GM23338 (cell line): Measurements from ENCODE around the gene NDUFS4. TPM values are rescaled to one million over a fixed set of nuclear protein-coding genes. Genes with fewer than 3 reads are reported as not detected.

Experiments
- ATAC-seq: fragments of 200-7000 bp; cut with Tn5 transposase; 3 replicates; pipeline ENCODE4 v1.9.1; 2020
- DNase-seq: peaks from one replicate; pipeline ENCODE4 v3.0.0-alpha.2; 2015; ENCODE audit warnings: low spot score
- H2AFZ ChIP-seq: fragments of 200-600 bp; sonication (generic); 2 replicates; pipeline ENCODE4 v1.8.0; 2016; ENCODE audit warnings: antibody characterized with exemption, mild to moderate bottlenecking, moderate library complexity
- H3F3A ChIP-seq: fragments of 200-600 bp; sonication (generic); replicated peaks from 2 replicates; pipeline ENCODE4 v1.8.0; 2017; ENCODE audit warnings: antibody characterized with exemption, mixed run types, low read depth
- H3K27ac ChIP-seq: fragments of 200-600 bp; sonication (generic); 2 replicates; pipeline ENCODE4 v1.6.1; 2016; ENCODE audit warnings: low read depth
- H3K27me3 ChIP-seq: fragments of 200-600 bp; sonication (generic); 2 replicates; pipeline ENCODE4 v1.8.0; 2016; ENCODE audit warnings: mild to moderate bottlenecking, mixed run types, moderate library complexity; ENCODE audit not compliant: insufficient read depth
- H3K36me3 ChIP-seq: fragments of 200-600 bp; sonication (generic); 2 replicates; pipeline ENCODE4 v1.8.0; 2016; ENCODE audit warnings: mild to moderate bottlenecking; ENCODE audit not compliant: insufficient read depth
- H3K4me1 ChIP-seq: fragments of 200-600 bp; sonication (generic); 2 replicates; pipeline ENCODE4 v1.8.0; 2016; ENCODE audit warnings: mild to moderate bottlenecking, moderate library complexity; ENCODE audit not compliant: insufficient read depth
- H3K4me2 ChIP-seq: fragments of 200-600 bp; sonication (generic); 2 replicates; pipeline ENCODE4 v1.7.1; 2017; ENCODE audit warnings: mixed run types
- H3K4me3 ChIP-seq: fragments of 200-600 bp; sonication (generic); 2 replicates; pipeline ENCODE4 v1.6.1; 2016; ENCODE audit warnings: mixed run types
- H3K79me2 ChIP-seq: fragments of 200-600 bp; sonication (generic); replicated peaks from 2 replicates; pipeline ENCODE4 v1.8.0; 2017; ENCODE audit warnings: mild to moderate bottlenecking; ENCODE audit not compliant: insufficient read depth
- H3K9me2 ChIP-seq: fragments of 200-600 bp; sonication (generic); 2 replicates; pipeline ENCODE4 v1.8.0; 2017; ENCODE audit not compliant: insufficient read depth
- H4K20me1 ChIP-seq: fragments of 200-600 bp; sonication (generic); replicated peaks from 2 replicates; pipeline ENCODE4 v1.8.0; 2017; ENCODE audit warnings: mild to moderate bottlenecking; ENCODE audit not compliant: insufficient read depth
- H3K27ac Mint-ChIP-seq: 2 replicates; pipeline ENCODE4 v1.8.0; 2020; ENCODE audit warnings: inconsistent platforms, mild to moderate bottlenecking, moderate library complexity, mixed read lengths
- H3K27me3 Mint-ChIP-seq: 3 replicates; pipeline ENCODE4 v1.8.0; 2022; ENCODE audit warnings: low read depth, mild to moderate bottlenecking, moderate library complexity, mixed read lengths, inconsistent platforms; ENCODE audit not compliant: insufficient read depth, poor library complexity
- H3K36me3 Mint-ChIP-seq: 3 replicates; pipeline ENCODE4 v1.8.0; 2021; ENCODE audit warnings: low read depth, mild to moderate bottlenecking, inconsistent platforms, moderate library complexity, mixed read lengths
- H3K4me1 Mint-ChIP-seq: 3 replicates; pipeline ENCODE4 v1.8.0; 2020; ENCODE audit warnings: mild to moderate bottlenecking, inconsistent platforms, mixed read lengths
- H3K4me3 Mint-ChIP-seq: 3 replicates; pipeline ENCODE4 v1.8.0; 2021; ENCODE audit warnings: moderate library complexity, mild to moderate bottlenecking, inconsistent platforms, mixed read lengths
- H3K9me3 Mint-ChIP-seq: 3 replicates; pipeline ENCODE4 v1.8.0; 2020; ENCODE audit warnings: moderate library complexity, mild to moderate bottlenecking, inconsistent platforms, mixed read lengths
- CREB1 ChIP-seq: fragments of 250-450 bp; sonication (Bioruptor Pico); IDR thresholded peaks from 2 replicates; pipeline ENCODE4 v1.5.0; 2020; ENCODE audit warnings: low read depth, mild to moderate bottlenecking, moderate library complexity
- ETS1 ChIP-seq: IDR thresholded peaks from 2 replicates; pipeline ENCODE4 v1.6.1; 2016; ENCODE audit warnings: antibody characterized with exemption
- EZH2phosphoT487 ChIP-seq: fragments of 200-600 bp; sonication (generic); IDR thresholded peaks from one replicate; pipeline ENCODE4 v1.8.1; 2018; ENCODE audit warnings: antibody characterized with exemption; ENCODE audit not compliant: unreplicated experiment
- POLR2AphosphoS5 ChIP-seq: IDR thresholded peaks from 2 replicates; pipeline ENCODE4 v1.6.1; 2016; ENCODE audit warnings: antibody characterized with exemption, low read depth
- STAT1 ChIP-seq: IDR thresholded peaks from one replicate; pipeline ENCODE4 v1.6.1; 2016; ENCODE audit warnings: antibody characterized with exemption; ENCODE audit not compliant: unreplicated experiment
- ZNF462 ChIP-seq: fragments of 250-450 bp; sonication (Bioruptor Pico); IDR thresholded peaks from 2 replicates; pipeline ENCODE4 v1.5.0; 2020; ENCODE audit warnings: mild to moderate bottlenecking, moderate library complexity
- polyA plus RNA-seq: library from polyadenylated mRNA; unstranded; fragments of >200 nt; fragmentation: Nextera tagmentation; extraction: Ambion mirVana; gene quantifications from 2 replicates; pipeline ENCODE4 v1.2.1, GENCODE V29; 2016
- total RNA-seq: library from RNA; depleted of rRNA; stranded (reverse); fragments of >200 nt; shearing (Covaris generic); gene quantifications from 2 replicates; pipeline ENCODE4 v1.2.3, GENCODE V29; 2014

Gene NDUFS4
- total and polyA plus RNA-seq, 2 experiments from 2014 or later, result 65.6 to 151 TPM

GRCh38 chr5:53549792-53550191 lies 10.6 kb upstream of the NDUFS4 start (continued):
- TF ChIP-seq ZNF462, result no peak
- TF ChIP-seq POLR2AphosphoS5, result no peak

GRCh38 chr5:53552561-53552960 lies 7.9 kb upstream of the NDUFS4 start:
- peaks cover 5% of the 10 kb centered on the region; the same call in 1 of the 3 replicates for H3K9me3 Mint-ChIP-seq
- TF ChIP-seq ETS1 (no peak), CREB1 (CRISPR knock-in tag) (no peak), POLR2AphosphoS5 (no peak), ZNF462 (no peak), EZH2phosphoT487 (no peak), STAT1 (no peak)

More at GRCh38 chr5:53552561-53552960, 7.9 kb upstream of the NDUFS4 start:
- Histone ChIP-seq H3K9me2 (no peaks in the 10 kb centered on the region), H3K27me3 (no peaks in the 10 kb centered on the region), H3K27ac (no peak overlapping the region), H3K4me1 (no peaks in the 10 kb centered on the region), H3K36me3 (no peaks in the 10 kb centered on the region), H3K79me2 (no peaks in the 10 kb centered on the region), H4K20me1 (no peaks in the 10 kb centered on the region), H2AFZ (peak overlapping the region; percentile 81; the same call in 1 of the 2 replicates), H3K4me3 (no peak overlapping the region), H3F3A (no peaks in the 10 kb centered on the region), H3K4me2 (no peak overlapping the region)
- Mint-ChIP-seq H3K27ac (no peak overlapping the region), H3K27me3 (peaks cover 1% of the 10 kb centered on the region), H3K36me3 (peaks cover 5% of the 10 kb centered on the region; the same call in 2 of the 3 replicates), H3K4me1 (peaks cover 3% of the 10 kb centered on the region; the same call in 1 of the 3 replicates), H3K4me3 (no peak overlapping the region)
- ATAC-seq (no peak), DNase-seq (no peak)
